GM19023 (cell line): Measurements from ENCODE around the gene PCK2.

Experiments
- ATAC-seq: cut with Tn5 transposase; IDR thresholded peaks from one replicate; pipeline ENCODE4 v1.9.1; 2021; ENCODE audit warnings: mild to moderate bottlenecking, moderate library complexity; ENCODE audit not compliant: unreplicated experiment

The PCK2 gene

GRCh38 chr14:24060984-24061913 lies 32.9 kb upstream of the PCK2 start:
- ATAC-seq: no peak

GRCh38 chr14:24062216-24062980 lies 31.7 kb upstream of the PCK2 start:
- ATAC-seq: no peak

GRCh38 chr14:24063263-24063836 lies 30.8 kb upstream of the PCK2 start:
- no peak for ATAC-seq

- ATAC-seq: no peak
Observed at GRCh38 chr14:24064091-24064795, 29.9 kb upstream of the PCK2 start.

GRCh38 chr14:24064856-24065255 lies 29.3 kb upstream of the PCK2 start:
- ATAC-seq: no peak

GRCh38 chr14:24065408-24065807 lies 28.7 kb upstream of the PCK2 start:
- no peak for ATAC-seq

GRCh38 chr14:24066496-24067132 lies 27.5 kb upstream of the PCK2 start:
- no peak for ATAC-seq

- ATAC-seq: no peak
Observed at GRCh38 chr14:24067133-24068082, 26.7 kb upstream of the PCK2 start.

- ATAC-seq: no peak
Observed at GRCh38 chr14:24068711-24069410, 25.2 kb upstream of the PCK2 start.

GRCh38 chr14:24069411-24069735 lies 24.7 kb upstream of the PCK2 start:
- no peak for ATAC-seq

GRCh38 chr14:24070285-24071143 lies 23.6 kb upstream of the PCK2 start:
- no peak for ATAC-seq

- ATAC-seq: no peak
Observed at GRCh38 chr14:24071144-24071697, 22.9 kb upstream of the PCK2 start, which contains the start of gene CPNE6. CPNE6 (plus strand) TSS chr14:24071562; CDS start chr14:24072937, 1,375 bp downstream.

- no peak for ATAC-seq
Observed at GRCh38 chr14:24071836-24072430, 22.2 kb upstream of the PCK2 start.

- no peak for ATAC-seq
Observed at GRCh38 chr14:24072436-24072835, 21.7 kb upstream of the PCK2 start.

- no peak for ATAC-seq
Observed at GRCh38 chr14:24072881-24073877, 20.9 kb upstream of the PCK2 start.
